Nucleus accumbens (tissue), 56 donors: ENCODE data around the gene MED27.
"Not testable (repeated sequence)": the region's sequence is repeated elsewhere in the genome, so short reads cannot be mapped to it uniquely, and the experiment has no call there.

Source experiments
- DNase-seq, 56 donors: peaks; one replicate each; lab custom pipeline; 2025; lab: John Stamatoyannopoulos, UW

Gene MED27

GRCh38 chr9:132077881-132078698, 1.6 kb downstream of the MED27 start:
- DNase-seq: peak in 4 of 56 donors; percentile 2 to 29 (median 6)

GRCh38 chr9:132075853-132076252, 3.8 kb downstream of the MED27 start:
- DNase-seq: no peak

- no peak for DNase-seq
These were observed 4.9 kb downstream of the MED27 start for GRCh38 chr9:132074736-132075135.

GRCh38 chr9:132071847-132072507, 7.7 kb downstream of the MED27 start:
- no peak for DNase-seq

GRCh38 chr9:132069046-132069898, 10.4 kb downstream of the MED27 start:
- DNase-seq: peak in 4 of 56 donors; percentile 3 to 23 (median 8)

GRCh38 chr9:132068605-132069004, 11.1 kb downstream of the MED27 start:
- DNase-seq: peak in 49 of 56 donors; percentile 4 to 86 (median 57)

GRCh38 chr9:132066511-132066910, 13.2 kb downstream of the MED27 start:
- no peak for DNase-seq

- DNase-seq: no peak
These were observed 13.6 kb downstream of the MED27 start for GRCh38 chr9:132066057-132066456.

GRCh38 chr9:132063281-132063680, 16.4 kb downstream of the MED27 start:
- no peak for DNase-seq

- DNase-seq: no peak
These were observed 16.9 kb downstream of the MED27 start for GRCh38 chr9:132062806-132063205.

GRCh38 chr9:132061526-132061925, 18.1 kb downstream of the MED27 start:
- DNase-seq: no peak

- no peak for DNase-seq
These were observed 20.3 kb downstream of the MED27 start for GRCh38 chr9:132059361-132059760.

- not testable (repeated sequence) for DNase-seq
These were observed 21.4 kb downstream of the MED27 start for GRCh38 chr9:132058226-132058625.

- no peak for DNase-seq
These were observed 22.7 kb downstream of the MED27 start for GRCh38 chr9:132056717-132057560.

- no peak for DNase-seq
These were observed 23.9 kb downstream of the MED27 start for GRCh38 chr9:132055756-132056155.

- no peak for DNase-seq
These were observed 25.6 kb downstream of the MED27 start for GRCh38 chr9:132054024-132054423.

- DNase-seq: no peak
These were observed 29.8 kb downstream of the MED27 start for GRCh38 chr9:132049900-132050299.

- peak in 30 of 56 donors; percentile 7 to 54 (median 26) for DNase-seq
These were observed 30.3 kb downstream of the MED27 start for GRCh38 chr9:132049323-132049882.

GRCh38 chr9:132048201-132048600, 31.5 kb downstream of the MED27 start:
- no peak for DNase-seq

- DNase-seq: no peak
These were observed 33.2 kb downstream of the MED27 start for GRCh38 chr9:132046456-132046855.
